ENCODE data around the gene MTMR3.

GRCh38 chr22:29914991-29915533 is 32.1 kb downstream of the MTMR3 start:
- no peak for TF ChIP-seq CTCF (IDR thresholded peaks at IDR 0.05)
- TF ChIP-seq EP300 (IDR thresholded peaks at IDR 0.05), result no peak
- no peak for TF ChIP-seq POLR2AphosphoS5 (IDR thresholded peaks at IDR 0.05)
- TF ChIP-seq POLR2A (IDR thresholded peaks at IDR 0.05), result no peak
